NCI-H526 treated with DMSO at 0.1 percent for 48 hours (cell line): ENCODE data around the gene GNA15.

Source experiments
- DNase-seq: peaks from one replicate; lab custom pipeline; 2025; lab: John Stamatoyannopoulos, UW

Gene GNA15

GRCh38 chr19:3121396-3121795 is 14.4 kb upstream of the GNA15 start:
- DNase-seq, result no peak

GRCh38 chr19:3121821-3122511 is 13.9 kb upstream of the GNA15 start:
- no peak for DNase-seq

- DNase-seq, result no peak
These were observed 13.3 kb upstream of the GNA15 start for GRCh38 chr19:3122512-3122870.

- no peak for DNase-seq
These were observed 12.6 kb upstream of the GNA15 start for GRCh38 chr19:3123088-3123721.

- DNase-seq, result no peak
These were observed 11.9 kb upstream of the GNA15 start for GRCh38 chr19:3123956-3124355.

GRCh38 chr19:3124630-3125029 is 11.2 kb upstream of the GNA15 start:
- DNase-seq, result no peak

- no peak for DNase-seq
These were observed 9.8 kb upstream of the GNA15 start for GRCh38 chr19:3125900-3126524.

- peak; percentile 39 for DNase-seq
These were observed 6.7 kb upstream of the GNA15 start for GRCh38 chr19:3129112-3129511.

GRCh38 chr19:3131168-3131567 is 4.7 kb upstream of the GNA15 start:
- no peak for DNase-seq

- no peak for DNase-seq
These were observed 2.7 kb upstream of the GNA15 start for GRCh38 chr19:3132971-3133792.

- no peak for DNase-seq
These were observed 2.1 kb upstream of the GNA15 start for GRCh38 chr19:3133793-3134116.

- no peak for DNase-seq
These were observed 837 bp downstream of the GNA15 start for GRCh38 chr19:3136684-3137055.

GRCh38 chr19:3137119-3137518 is 1.3 kb downstream of the GNA15 start:
- DNase-seq, result no peak

- no peak for DNase-seq
These were observed 2.4 kb downstream of the GNA15 start for GRCh38 chr19:3138268-3138667.

- DNase-seq, result no peak
These were observed 4.8 kb downstream of the GNA15 start for GRCh38 chr19:3140667-3141038.

GRCh38 chr19:3142292-3142670 is 6.4 kb downstream of the GNA15 start:
- DNase-seq, result no peak

- DNase-seq, result no peak
These were observed 7.0 kb downstream of the GNA15 start for GRCh38 chr19:3142781-3143337.

- no peak for DNase-seq
These were observed 10.3 kb downstream of the GNA15 start for GRCh38 chr19:3145909-3146676.

- DNase-seq, result no peak
These were observed 10.9 kb downstream of the GNA15 start for GRCh38 chr19:3146677-3147100.

- DNase-seq, result no peak
These were observed 12.7 kb downstream of the GNA15 start for GRCh38 chr19:3148503-3148902.

GRCh38 chr19:3149089-3149488 is 13.3 kb downstream of the GNA15 start:
- DNase-seq, result no peak
